ENCODE data around the gene HSPB6.

Gene HSPB6

GRCh38 chr19:35746531-35746930, 10.3 kb downstream of the HSPB6 start:
- FAIRE-seq (no peak), DNase-seq (ENCODE audit: low spot score) (no peak)

DNA sequence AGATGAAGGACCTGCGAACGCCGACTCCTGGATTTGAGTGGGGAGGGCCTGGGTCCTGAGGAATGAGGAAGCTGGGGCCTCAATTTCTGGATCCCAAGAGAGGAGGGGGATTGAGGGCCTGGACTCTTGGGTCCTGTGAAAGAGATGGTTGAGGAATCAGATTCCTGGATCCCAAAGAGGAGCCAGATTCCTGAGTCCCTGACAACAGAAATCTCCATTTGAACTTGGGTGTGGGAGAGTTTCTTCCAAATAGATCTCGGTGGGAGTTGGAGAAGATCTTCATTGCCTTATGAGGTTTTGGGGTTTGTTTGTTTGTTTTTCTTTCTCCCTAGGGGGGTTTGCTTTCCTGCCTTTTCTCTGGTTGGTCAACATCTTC, 10.8 kb downstream of the HSPB6 start:
- FAIRE-seq (no peak), DNase-seq (ENCODE audit: low spot score) (no peak)

- DNase-seq (ENCODE audit: low spot score) (peak; percentile 95), FAIRE-seq (peak; percentile 83)
These were observed 11.3 kb downstream of the HSPB6 start, which contains the start of the genes PSENEN and U2AF1L4 for GRCh38 chr19:35745328-35746086. Gene PSENEN, plus strand, starts transcription at chr19:35745651. Its CDS starts 280 bp downstream, at chr19:35745931. Gene U2AF1L4, minus strand, starts transcription at chr19:35745418. Its CDS starts 27 bp downstream, at chr19:35745391.

DNA sequence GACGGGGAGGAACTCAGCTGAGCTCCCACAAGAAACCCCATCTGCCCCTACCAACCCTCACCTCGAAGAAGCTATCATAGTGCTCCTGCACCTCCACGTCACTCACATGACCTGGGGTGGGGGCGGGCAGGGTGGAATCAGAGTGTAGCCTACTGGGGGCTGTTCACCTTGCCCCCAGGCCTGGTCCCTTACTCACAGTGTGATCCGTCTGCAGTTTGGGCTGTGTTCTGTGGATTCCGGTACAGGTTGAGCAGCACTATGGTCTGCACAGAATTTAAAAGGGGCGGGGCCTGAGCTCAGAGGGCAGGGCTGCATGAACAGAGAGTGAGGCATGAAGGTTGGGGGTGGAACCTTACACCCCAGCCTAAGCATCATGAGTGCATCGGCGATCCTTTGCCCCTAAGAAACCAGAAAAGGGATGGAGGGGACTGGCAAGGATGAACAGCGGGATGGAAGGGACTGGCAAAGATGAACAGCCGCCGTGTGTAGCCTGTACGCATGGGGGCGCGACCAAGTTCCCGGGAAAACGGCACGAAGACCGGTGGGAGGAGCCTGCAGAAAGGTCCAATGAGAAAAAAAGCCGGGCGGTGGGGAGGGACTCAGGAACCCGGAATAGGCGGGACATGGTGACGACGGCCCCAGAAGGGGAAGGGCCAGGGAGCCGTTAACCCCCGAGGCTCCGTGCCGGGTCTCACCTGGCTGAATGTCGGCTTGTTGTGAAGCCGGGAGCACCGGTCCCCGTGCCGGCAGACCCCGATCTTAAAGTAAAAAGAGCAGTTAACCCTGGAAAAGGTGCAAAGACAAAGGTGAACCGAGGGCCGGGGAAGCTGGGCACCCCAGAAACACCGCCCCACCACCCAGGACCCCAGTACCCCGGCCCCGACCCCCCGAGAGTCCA, 12.2 kb downstream of the HSPB6 start:
- DNase-seq (ENCODE audit: low spot score) (peak; percentile 82), FAIRE-seq (peak; percentile 38)

DNA sequence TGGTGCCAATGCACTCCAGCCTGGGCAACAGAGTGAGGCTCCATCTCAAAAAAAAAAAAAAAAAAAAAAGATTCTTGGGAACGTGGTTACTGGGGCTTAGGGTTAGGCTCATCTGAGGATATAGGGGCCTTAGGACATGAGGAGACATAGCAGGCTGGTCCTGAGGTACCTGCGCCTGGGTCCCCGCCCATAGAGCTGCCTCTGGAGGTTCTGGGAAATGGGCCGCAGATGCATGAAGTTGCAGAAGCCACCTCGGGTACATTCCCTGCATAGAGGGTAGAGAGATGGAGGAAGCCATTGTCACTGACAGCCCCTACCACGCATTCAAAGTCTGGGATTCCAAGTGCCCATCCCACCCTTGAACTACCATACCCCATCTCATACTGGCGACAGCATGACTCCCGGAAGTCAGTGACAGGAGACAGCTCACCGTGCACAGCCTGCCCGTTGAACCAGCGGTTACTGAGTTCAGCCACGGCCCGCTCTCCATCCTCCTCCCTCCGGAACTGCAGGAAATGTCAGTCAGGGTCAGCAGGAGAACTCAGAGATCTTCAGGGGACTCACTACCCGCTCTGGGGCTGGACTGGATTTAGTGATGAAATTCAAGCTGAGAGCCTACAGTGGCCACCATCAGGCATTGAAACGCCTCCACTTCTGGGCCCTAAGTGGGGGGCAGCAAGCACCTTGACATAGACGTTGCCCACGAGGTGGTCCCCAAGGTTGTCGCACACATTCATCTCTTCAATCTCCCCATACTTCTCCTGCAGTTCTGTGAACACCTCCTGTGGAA, 13.0 kb downstream of the HSPB6 start:
- DNase-seq (ENCODE audit: low spot score) (no peak), FAIRE-seq (no peak)

- FAIRE-seq (no peak), DNase-seq (ENCODE audit: low spot score) (no peak)
These were observed 14.6 kb downstream of the HSPB6 start, which contains the start of gene IGFLR1 for GRCh38 chr19:35742121-35742724. Gene IGFLR1, minus strand, starts transcription at chr19:35742452. Its CDS starts 1,272 bp downstream, at chr19:35741180.

GRCh38 chr19:35741203-35741515, 15.7 kb downstream of the HSPB6 start:
- FAIRE-seq = no peak

GRCh38 chr19:35740423-35741202, 16.2 kb downstream of the HSPB6 start:
- DNase-seq (ENCODE audit: low spot score) (peak; percentile 81), FAIRE-seq (peak; percentile 45)

More at GRCh38 chr19:35741203-35741515, 15.7 kb downstream of the HSPB6 start:
- no peak for DNase-seq (ENCODE audit: low spot score)

- FAIRE-seq (no peak), DNase-seq (ENCODE audit: low spot score) (no peak)
These were observed 16.8 kb downstream of the HSPB6 start for GRCh38 chr19:35740108-35740422.

DNA sequence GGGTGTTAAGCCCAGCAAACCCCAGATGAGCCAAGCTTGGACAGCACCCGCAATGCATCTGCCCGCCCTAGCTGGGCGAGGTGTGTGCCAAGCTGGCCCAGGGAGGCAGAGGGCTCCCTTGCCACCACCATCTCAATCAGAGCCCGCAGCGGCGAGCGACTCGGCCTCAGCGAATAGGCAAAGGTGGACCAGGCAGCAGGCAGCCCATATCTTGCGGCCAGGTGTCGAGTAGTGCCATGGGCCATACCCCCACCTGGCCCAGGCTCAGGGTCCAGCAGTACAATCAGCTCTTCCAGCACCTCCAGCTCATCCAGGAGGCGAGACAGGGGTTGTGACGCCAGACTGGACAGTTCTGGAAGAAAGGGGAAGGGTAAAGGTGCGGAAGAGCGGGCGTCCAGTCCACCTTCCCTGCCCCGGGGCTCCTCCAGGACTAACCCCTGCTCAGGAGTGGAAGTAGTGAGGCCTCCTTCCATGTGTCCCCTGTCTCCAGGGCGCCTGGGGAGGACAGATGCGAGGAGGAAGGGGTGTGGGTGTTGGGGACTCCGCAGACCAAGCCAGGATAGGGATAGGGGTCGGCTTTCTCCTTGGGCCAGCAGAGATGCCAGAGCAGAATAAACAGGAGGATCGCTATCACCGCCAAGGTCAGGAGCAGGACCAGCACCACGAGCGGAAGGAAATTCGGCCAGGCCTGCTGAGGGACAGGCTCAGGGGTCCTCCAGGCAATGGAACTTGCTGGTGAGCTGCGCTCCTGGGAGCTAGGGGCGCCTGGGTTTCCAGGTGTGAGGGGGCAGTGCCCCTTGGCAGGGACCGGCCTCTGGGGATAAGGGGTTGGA, 17.3 kb downstream of the HSPB6 start:
- no peak for DNase-seq (ENCODE audit: low spot score)
- no peak for FAIRE-seq

GRCh38 chr19:35738887-35739229, 18.0 kb downstream of the HSPB6 start:
- DNase-seq (ENCODE audit: low spot score) (no peak), FAIRE-seq (no peak)

- FAIRE-seq (no peak), DNase-seq (ENCODE audit: low spot score) (no peak)
These were observed 18.6 kb downstream of the HSPB6 start for GRCh38 chr19:35738021-35738886.

DNA sequence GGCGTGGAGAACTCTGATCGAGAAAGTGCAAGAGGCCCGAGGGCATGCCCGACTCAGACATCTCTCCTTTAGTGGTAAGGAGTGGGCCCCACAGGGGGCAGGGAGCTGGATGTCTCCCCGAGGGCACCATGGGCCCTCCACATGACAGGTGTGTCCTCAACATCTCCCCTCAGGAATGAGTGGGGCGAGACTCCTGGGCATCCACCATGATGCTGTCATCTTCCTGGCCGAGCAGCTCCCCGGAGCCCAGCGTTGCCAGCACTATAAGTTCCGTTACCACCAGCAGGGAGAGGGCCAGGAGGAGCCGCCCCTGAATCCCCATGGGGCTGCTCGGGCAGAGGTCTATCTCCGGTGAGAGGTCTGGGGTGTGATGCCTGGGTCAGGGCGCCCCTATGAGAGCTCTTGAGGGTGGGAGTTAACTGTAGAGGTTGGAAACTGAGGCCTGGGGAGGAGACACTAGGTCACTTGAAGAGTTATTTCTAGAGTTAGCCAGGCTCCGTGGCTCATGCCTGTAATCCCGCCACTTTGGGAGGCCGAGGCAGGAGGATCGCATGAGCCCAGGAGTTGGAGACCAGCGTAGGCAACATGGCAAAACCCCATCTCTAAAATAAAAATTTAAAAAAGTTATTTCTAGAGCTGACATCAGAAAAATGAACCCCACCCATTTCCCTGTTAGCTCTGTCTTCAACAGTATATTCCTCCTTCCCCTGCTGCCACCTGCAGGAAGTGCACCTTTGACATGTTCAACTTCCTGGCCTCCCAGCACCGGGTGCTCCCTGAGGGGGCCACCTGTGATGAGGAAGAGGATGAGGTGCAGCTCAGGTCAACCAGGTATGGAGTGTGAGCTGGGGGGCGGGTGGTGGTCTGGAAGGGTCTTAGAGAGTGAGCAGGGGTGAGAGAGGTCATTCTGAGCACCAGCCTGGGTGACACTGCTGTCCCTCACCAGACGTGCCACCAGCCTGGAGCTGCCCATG, 19.6 kb downstream of the HSPB6 start:
- FAIRE-seq = no peak
- no peak for DNase-seq (ENCODE audit: low spot score)

DNA sequence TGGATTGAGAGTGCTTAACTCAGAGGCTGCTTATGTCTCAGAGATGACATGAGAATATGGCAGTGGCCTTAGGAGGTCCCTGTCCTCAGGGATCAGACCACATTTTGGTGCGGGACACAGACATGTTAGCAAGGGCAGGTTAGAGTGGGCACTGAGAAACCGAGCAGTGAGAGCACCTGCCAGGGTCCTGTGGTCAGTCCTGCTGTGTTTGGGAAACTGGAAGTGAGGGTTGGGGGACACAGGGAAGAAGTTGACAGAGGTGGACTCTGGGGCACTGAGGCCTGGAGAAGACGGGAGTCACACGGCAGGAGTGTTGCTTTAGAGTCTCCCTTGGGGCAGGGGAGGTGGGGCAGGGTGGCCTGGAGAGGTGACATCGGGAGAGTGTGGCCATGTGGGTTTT, 21.9 kb downstream of the HSPB6 start:
- FAIRE-seq (no peak), DNase-seq (ENCODE audit: low spot score) (no peak)

DNA sequence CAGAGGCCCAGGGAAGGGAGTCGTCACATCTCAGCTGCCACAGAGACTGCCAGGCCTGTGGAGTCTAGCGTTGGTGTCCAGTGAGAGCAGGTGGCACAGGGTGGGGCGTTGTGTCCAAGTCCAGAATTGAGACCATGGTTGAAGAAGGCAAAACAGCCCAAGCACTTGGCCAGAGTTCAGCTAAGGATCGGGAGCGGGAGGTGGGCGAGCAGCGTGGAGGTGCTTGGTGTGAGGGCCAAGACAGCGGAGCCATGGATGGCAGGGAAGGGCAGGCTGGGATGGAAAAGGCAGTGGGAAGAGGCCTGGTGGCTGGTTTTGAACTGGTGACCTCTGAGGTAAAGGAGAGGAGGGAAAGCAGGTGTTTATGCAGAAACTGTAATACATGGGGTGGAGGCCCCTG, 22.6 kb downstream of the HSPB6 start:
- DNase-seq (ENCODE audit: low spot score) (no peak), FAIRE-seq (no peak)

- DNase-seq (ENCODE audit: low spot score) = no peak
- no peak for FAIRE-seq
These were observed 23.4 kb downstream of the HSPB6 start for GRCh38 chr19:35733180-35734125.

All from RCC 7860 (cell line).